Testis (tissue), 2 donors: ENCODE results near the gene BMP8A.

ENCODE experiments used
- POLR2A ChIP-seq: fragments of 450-650 bp; IDR thresholded peaks from one replicate; pipeline ENCODE4 v1.6.1; 2017; ENCODE audit warnings: antibody characterized with exemption, mild to moderate bottlenecking, moderate library complexity
- TF ChIP-seq, protein P1 (sequence below), 3 experiments: fragments of 450-650 bp in 2 of 3; fragments of 200-600 bp in 1 of 3; sonication (generic) in 1 of 3; IDR thresholded peaks; one replicate each; pipeline ENCODE4 v1.5.1; 2016 to 2019; ENCODE audit warnings: antibody characterized with exemption in 3 of 3, mild to moderate bottlenecking in 2 of 3, moderate library complexity in 1 of 3

- TF ChIP-seq, protein P1, sequence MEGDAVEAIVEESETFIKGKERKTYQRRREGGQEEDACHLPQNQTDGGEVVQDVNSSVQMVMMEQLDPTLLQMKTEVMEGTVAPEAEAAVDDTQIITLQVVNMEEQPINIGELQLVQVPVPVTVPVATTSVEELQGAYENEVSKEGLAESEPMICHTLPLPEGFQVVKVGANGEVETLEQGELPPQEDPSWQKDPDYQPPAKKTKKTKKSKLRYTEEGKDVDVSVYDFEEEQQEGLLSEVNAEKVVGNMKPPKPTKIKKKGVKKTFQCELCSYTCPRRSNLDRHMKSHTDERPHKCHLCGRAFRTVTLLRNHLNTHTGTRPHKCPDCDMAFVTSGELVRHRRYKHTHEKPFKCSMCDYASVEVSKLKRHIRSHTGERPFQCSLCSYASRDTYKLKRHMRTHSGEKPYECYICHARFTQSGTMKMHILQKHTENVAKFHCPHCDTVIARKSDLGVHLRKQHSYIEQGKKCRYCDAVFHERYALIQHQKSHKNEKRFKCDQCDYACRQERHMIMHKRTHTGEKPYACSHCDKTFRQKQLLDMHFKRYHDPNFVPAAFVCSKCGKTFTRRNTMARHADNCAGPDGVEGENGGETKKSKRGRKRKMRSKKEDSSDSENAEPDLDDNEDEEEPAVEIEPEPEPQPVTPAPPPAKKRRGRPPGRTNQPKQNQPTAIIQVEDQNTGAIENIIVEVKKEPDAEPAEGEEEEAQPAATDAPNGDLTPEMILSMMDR (IDR thresholded peaks at IDR 0.05), result no peak
- no peak for TF ChIP-seq POLR2A
Observed at GRCh38 chr1:39544327-39544726, 52.9 kb downstream of the BMP8A start.
